Osteoblast (primary cell): ENCODE data around the gene GOT2. TPM values are rescaled to one million over a fixed set of nuclear protein-coding genes. Genes with fewer than 3 reads are reported as not detected.

Experiments
- DNase-seq: peaks from one replicate; pipeline ENCODE4 v3.0.0; 2011; ENCODE audit warnings: low spot score, mixed read lengths; ENCODE audit not compliant: insufficient read length; ENCODE audit errors: missing footprints
- H2AFZ ChIP-seq: 2 replicates; pipeline ENCODE4 v1.6.0; 2011; ENCODE audit warnings: mild to moderate bottlenecking, low read length
- H3K27ac ChIP-seq: 2 replicates; pipeline ENCODE4 v1.5.1; 2011; ENCODE audit warnings: mild to moderate bottlenecking, low read depth, low read length, moderate library complexity
- H3K27me3 ChIP-seq: 2 replicates; pipeline ENCODE4 v1.6.0; 2012; ENCODE audit warnings: mild to moderate bottlenecking, control low read depth, inconsistent platforms, low read length, moderate library complexity; ENCODE audit not compliant: insufficient read depth
- H3K36me3 ChIP-seq: 2 replicates; pipeline ENCODE4 v1.5.1; 2011; ENCODE audit warnings: mild to moderate bottlenecking, low read length, control low read depth, moderate library complexity; ENCODE audit not compliant: insufficient read depth
- H3K4me1 ChIP-seq: 2 replicates; pipeline ENCODE4 v1.5.1; 2011; ENCODE audit warnings: mild to moderate bottlenecking, low read length, control low read depth, moderate library complexity; ENCODE audit not compliant: insufficient read depth
- H3K4me2 ChIP-seq: 2 replicates; pipeline ENCODE4 v1.6.0; 2011; ENCODE audit warnings: mild to moderate bottlenecking, low read length; ENCODE audit not compliant: insufficient read depth
- H3K4me3 ChIP-seq: fragments of 200-600 bp; sonication (generic); 3 replicates; pipeline ENCODE4 v1.5.1; 2012; ENCODE audit warnings: mild to moderate bottlenecking, low read length, inconsistent platforms; ENCODE audit not compliant: insufficient read depth
- H3K79me2 ChIP-seq: 2 replicates; pipeline ENCODE4 v1.6.0; 2012; ENCODE audit warnings: mild to moderate bottlenecking, low read length, control low read depth, inconsistent platforms; ENCODE audit not compliant: insufficient read depth
- H3K9me3 ChIP-seq: 2 replicates; pipeline ENCODE4 v1.5.1; 2011; ENCODE audit warnings: low read depth, low read length, control low read depth
- H4K20me1 ChIP-seq: 2 replicates; pipeline ENCODE4 v1.6.0; 2012; ENCODE audit warnings: mild to moderate bottlenecking, low read length, control low read depth; ENCODE audit not compliant: insufficient read depth
- CTCF ChIP-seq: IDR thresholded peaks from 2 replicates; pipeline ENCODE4 v1.5.1; 2011; ENCODE audit warnings: mild to moderate bottlenecking, low read depth, low read length, moderate library complexity; ENCODE audit errors: extremely low read depth
- total RNA-seq: library from RNA; depleted of rRNA; stranded (reverse); fragments of >200 nt; gene quantifications from 2 replicates; pipeline ENCODE4 v1.2.3, GENCODE V29; 2012

GOT2 gene
- total RNA-seq, 1 donor: 21.4 TPM

GRCh38 chr16:58716468-58716867 lies 17.6 kb downstream of the GOT2 start:
- Histone ChIP-seq H3K4me1 (no peaks in the 10 kb centered on the region), H3K4me3 (no peak overlapping the region), H4K20me1 (no peaks in the 10 kb centered on the region), H3K36me3 (peaks cover 71% of the 10 kb centered on the region), H3K4me2 (no peak overlapping the region), H3K27me3 (no peaks in the 10 kb centered on the region), H2AFZ (no peak overlapping the region), H3K27ac (no peak overlapping the region), H3K79me2 (no peaks in the 10 kb centered on the region), H3K9me3 (no peaks in the 10 kb centered on the region)
- no peak for DNase-seq
- no peak for TF ChIP-seq CTCF

GRCh38 chr16:58713742-58714141 lies 20.4 kb downstream of the GOT2 start:
- no peak overlapping the region for H3K4me3 ChIP-seq
- no peaks in the 10 kb centered on the region for H3K9me3 ChIP-seq
- H3K36me3 ChIP-seq: peaks cover 51% of the 10 kb centered on the region
- no peaks in the 10 kb centered on the region for H3K4me1 ChIP-seq
- no peak overlapping the region for H3K27ac ChIP-seq
- H4K20me1 ChIP-seq: no peaks in the 10 kb centered on the region
- TF ChIP-seq CTCF: no peak
- no peaks in the 10 kb centered on the region for H3K27me3 ChIP-seq
- no peak for DNase-seq
- H3K4me2 ChIP-seq: no peak overlapping the region
- H3K79me2 ChIP-seq: no peaks in the 10 kb centered on the region
- no peak overlapping the region for H2AFZ ChIP-seq

- Histone ChIP-seq H3K4me3 (no peak overlapping the region), H2AFZ (no peak overlapping the region), H4K20me1 (no peaks in the 10 kb centered on the region), H3K27ac (no peak overlapping the region), H3K79me2 (no peaks in the 10 kb centered on the region), H3K27me3 (no peaks in the 10 kb centered on the region), H3K9me3 (no peaks in the 10 kb centered on the region), H3K4me2 (no peak overlapping the region), H3K4me1 (no peaks in the 10 kb centered on the region), H3K36me3 (peaks cover 34% of the 10 kb centered on the region)
- no peak for TF ChIP-seq CTCF
- no peak for DNase-seq
These were observed 24.8 kb downstream of the GOT2 start for GRCh38 chr16:58709333-58709732.

GRCh38 chr16:58699151-58699550 lies 35.0 kb downstream of the GOT2 start:
- H3K36me3 ChIP-seq: no peaks in the 10 kb centered on the region
- no peak for TF ChIP-seq CTCF
- no peaks in the 10 kb centered on the region for H3K27me3 ChIP-seq
- H4K20me1 ChIP-seq: no peaks in the 10 kb centered on the region
- no peak overlapping the region for H3K27ac ChIP-seq
- no peaks in the 10 kb centered on the region for H3K9me3 ChIP-seq
- no peak for DNase-seq
- no peak overlapping the region for H2AFZ ChIP-seq
- H3K4me1 ChIP-seq: no peaks in the 10 kb centered on the region
- H3K79me2 ChIP-seq: no peaks in the 10 kb centered on the region
- no peak overlapping the region for H3K4me3 ChIP-seq
- no peak overlapping the region for H3K4me2 ChIP-seq
